Activated CD8-positive, alpha-beta memory T cell treated with anti-CD3 and anti-CD28 coated beads, Interleukin-2, amount 50 U/mL, for 1 hour (primary cell): ENCODE data around the gene CXCL12.

ENCODE experiments used
- DNase-seq: peaks from one replicate; pipeline ENCODE4 v3.0.0-alpha.2; 2020; ENCODE audit errors: extremely low read depth

Gene CXCL12

DNA sequence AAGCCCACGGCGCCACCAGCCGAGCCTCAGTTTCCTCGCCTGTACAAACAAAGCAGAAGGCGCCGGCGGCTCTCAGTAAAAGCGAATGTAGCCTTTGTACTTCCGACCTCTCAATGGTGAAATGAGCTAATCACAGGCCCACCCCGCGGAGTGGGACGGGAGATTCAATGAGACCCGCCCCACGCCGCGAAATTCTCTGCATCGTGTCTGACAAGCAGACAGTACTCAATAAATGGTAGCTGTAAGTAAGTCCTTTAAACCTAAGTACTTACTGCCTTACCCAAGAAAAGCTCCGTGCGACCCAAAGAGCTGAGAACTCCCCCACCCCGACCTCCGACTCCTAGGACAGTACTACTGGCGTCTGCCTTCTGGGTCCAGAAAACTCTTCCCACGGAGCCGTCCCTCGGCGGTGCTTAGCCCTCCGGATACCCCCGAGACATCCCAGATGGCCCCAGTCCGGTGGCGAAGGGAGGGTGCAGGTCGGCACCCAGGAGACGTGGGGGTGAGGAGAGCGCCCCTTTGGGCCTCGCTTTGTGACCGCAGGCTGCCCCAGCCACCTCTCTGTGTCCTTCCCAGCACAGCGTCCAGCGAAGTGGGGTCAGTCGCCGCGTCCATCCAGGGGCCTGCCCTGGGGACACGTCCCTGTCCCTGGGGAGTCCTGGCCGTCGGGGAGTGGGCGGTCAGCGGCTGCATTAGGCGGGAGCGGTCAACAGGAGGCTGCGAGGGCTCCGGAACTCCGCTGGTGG is 972 bp upstream of the CXCL12 start:
- DNase-seq: no peak

- no peak for DNase-seq
Measured at GRCh38 chr10:44384601-44385025, 284 bp downstream of the CXCL12 start.

GRCh38 chr10:44383749-44384600 is 922 bp downstream of the CXCL12 start:
- DNase-seq: no peak

DNA sequence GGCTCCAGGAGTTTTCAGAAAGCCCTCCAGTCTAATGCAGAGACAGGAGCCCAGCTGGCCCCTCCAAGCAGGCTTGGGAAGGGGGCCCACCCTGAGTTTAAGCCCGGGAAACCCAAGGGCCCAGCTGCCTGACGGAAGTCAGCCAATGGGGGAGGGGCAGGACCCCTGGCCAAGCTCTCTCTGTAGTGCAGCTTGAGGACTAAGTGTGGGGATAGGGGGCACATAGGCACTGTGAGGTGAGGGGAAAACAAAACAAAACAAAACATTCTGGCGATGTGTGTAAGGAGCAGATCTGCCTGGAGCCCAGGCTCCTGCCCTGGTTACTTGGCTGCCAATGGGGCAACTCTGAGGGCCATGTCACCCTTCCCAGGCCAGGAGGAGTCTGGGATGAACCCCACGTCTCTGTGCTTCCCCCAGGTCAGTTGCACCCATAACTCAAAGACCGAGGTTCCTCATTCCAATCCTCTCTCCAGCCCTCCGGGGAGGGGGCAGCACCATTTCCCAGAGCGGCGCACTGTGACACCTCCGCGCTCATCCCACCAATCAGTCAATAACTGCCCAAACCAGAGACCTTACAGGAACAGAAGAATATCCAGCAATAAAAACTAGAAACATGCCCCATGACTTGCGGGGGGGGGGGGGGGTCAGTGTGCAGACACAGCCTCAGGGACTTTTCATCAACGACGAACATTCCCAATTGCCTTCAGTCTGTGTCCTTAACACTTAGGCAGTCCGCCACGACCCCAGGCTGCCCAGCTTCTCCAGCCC is 1.7 kb downstream of the CXCL12 start:
- DNase-seq: no peak

GRCh38 chr10:44382131-44382858 is 2.6 kb downstream of the CXCL12 start:
- DNase-seq: no peak

GRCh38 chr10:44380829-44381600 is 3.9 kb downstream of the CXCL12 start:
- DNase-seq: no peak

DNA sequence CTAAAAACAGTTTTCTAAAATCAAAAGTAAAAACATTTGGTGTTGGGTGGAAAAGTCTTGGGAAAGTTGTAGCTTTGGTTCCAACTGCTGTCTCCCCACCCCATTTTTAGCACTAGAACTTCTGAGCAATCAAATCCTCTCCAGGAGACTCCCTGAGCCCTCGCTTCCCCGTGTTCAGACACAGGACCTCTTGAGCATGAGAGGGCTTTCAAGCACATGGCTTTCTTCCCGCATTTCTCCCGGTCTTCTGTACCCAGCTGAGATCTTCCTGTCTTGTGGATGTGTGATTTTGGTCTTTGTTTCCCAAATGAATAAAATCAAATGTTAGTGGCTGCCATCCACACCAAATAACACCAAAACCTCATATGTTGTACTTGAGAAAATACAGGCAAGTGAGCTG is 5.0 kb downstream of the CXCL12 start:
- DNase-seq: no peak

DNA sequence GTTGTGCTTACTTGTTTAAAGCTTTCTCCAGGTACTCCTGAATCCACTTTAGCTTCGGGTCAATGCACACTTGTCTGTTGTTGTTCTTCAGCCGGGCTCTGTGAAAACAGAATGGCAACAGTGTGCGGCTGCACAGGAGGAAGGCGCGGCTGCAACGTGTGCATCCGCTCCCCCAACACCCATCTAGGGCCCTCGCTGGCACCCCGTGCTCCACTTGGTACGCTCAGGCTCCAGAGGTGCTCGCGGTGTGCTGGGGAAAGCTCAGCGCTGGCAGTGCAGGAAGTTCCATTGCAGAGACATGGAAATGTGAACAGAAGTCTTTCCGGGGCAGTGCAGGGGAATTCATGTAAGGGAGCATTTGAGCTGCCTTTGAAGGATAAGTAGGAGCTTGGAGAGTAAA is 6.3 kb downstream of the CXCL12 start:
- DNase-seq: no peak

DNA sequence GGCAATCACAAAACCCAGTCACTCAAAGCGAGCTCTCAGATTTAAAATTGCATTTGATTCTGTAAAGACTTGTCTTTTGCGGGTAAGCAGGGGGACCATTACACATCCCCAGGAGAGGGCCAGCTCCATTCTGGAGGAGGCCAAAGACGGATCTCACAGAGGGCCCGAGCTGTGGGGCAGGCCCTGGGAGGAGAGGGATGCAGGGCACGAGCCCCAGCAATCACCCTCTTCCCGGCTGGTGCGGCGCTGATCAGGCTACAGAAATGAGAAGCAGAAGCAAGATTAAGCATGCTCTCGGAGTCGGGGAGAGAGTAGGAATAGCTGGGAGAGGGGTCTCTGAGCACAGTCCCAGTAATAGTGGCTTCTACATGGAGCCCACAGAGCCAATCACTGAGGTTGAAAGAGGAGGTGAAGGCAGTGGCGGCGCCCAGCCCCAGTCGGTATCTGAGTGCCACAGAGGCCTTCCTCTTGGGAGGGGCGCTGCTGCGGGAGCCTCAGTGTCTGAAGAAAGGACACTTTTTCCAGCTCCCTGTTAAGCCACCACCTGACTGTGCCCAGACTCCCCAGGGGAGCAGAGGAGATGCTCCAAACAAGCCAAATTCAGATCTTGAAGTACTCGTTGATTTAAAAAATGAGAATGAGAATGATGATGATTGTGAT is 7.1 kb downstream of the CXCL12 start:
- DNase-seq: no peak

- DNase-seq: no peak
Measured at GRCh38 chr10:44376472-44377099, 8.3 kb downstream of the CXCL12 start.

GRCh38 chr10:44374155-44374554 is 10.7 kb downstream of the CXCL12 start:
- no peak for DNase-seq

- no peak for DNase-seq
Measured at GRCh38 chr10:44373341-44373995, 11.4 kb downstream of the CXCL12 start.

DNA sequence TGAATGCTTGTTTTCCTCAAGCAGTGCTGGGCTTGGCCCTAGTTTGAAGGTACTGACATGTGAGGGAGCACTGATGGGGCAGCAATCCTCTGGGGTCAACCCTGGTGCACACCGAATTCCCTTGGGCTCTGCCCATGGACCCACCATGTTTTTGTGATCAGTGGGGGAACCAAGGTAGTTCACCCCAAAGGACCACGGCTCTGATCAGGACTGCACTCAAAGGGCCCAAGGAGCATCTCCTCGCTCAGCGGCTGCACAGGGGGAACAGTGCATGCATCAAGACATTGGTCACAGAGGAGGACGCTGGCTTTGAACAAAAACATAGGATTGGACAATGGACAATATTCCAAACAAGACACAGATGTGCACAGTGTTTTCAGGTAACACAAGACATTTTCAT is 12.7 kb downstream of the CXCL12 start:
- DNase-seq: no peak

DNA sequence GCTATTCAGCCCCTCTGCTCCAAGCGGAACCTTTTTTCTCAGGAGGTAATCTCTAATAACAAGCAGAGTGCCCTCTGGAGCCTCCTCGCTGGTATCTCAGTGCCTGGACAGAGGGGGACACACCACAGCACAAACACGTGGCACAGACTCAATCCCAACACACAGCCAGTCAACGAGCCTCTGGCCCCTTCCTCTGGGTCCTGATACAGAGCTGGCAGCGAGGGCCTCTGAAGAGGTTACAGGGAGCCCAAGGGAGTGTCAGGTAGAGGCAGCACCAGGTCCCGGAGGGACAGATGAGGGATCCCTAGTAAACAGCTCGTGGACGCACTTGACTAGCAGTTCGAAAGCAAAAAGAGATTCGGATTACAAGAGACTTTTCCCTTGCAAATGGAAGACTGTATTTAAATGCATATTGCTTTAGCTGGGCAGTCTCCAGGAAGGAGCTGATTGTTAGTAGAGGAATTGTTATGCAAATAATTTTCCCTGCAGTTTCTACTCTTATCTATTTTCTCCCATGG is 14.1 kb downstream of the CXCL12 start:
- no peak for DNase-seq

DNA sequence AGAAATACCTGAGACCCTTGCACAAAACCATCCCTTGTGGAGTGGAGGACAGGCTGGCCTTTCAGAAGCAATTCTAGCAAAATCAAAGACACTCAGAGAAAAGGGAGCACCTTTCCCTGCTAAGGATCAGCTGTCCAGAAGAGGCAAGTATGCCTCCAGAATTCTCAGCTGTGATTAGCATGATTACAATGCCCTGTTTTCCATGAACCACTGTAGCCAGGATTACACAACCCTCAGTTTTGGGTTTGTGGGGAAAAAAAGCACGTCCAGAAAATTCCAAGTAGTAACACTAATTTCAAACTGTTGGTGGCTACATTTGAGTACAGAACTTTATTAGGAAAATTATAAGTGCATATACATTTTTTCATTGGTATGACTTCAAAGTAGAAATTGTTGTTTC is 15.0 kb downstream of the CXCL12 start:
- no peak for DNase-seq

DNA sequence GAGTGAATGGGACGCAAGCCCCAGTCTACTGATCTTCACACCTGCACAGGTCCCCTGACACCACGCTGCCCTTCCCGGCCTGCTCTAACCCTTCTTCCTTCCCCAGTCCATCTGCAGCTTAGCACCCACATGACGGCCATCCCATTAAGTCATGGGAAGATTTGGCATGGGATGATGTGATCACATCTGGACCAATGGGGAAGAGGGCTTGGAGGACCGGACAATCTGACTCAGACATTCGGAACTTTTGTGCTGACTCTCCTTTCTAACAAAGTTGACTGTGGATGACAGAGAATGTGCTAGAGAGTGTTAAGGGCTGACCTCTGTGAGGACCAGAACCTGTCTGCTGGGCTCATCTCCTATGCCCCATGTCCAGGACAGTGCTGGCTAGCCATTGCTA is 15.6 kb downstream of the CXCL12 start:
- no peak for DNase-seq

DNA sequence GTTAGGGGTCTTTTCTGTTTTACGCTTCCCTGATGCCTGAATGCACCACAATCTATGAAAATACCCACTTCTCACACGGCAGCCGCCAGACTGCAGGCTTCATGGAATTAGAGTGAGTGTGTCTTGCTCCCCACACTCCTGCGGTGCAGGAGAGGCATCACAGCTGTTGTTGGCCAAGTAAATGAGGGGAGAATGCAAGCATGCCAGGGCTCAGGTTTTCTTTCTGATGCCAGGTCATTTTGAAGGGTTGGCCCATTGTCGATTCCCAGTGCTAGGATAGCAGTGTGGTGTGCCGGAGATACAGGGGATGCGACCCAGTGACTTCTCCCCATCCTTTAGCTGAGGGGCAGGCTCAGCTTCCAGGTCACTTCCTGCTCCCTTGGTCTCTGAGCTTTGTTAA is 16.3 kb downstream of the CXCL12 start:
- no peak for DNase-seq

- no peak for DNase-seq
Measured at GRCh38 chr10:44366941-44367630, 17.8 kb downstream of the CXCL12 start.

GRCh38 chr10:44364566-44364965 is 20.3 kb downstream of the CXCL12 start:
- no peak for DNase-seq
